Lower leg skin (tissue), 3 donors: Measurements from ENCODE around the gene SESN1.

Experiments
- CTCF ChIP-seq, 3 donors: fragments of 450-650 bp; IDR thresholded peaks; one replicate each; pipeline ENCODE4 v1.5.1; 2016; ENCODE audit warnings: antibody characterized with exemption in 3 of 3, mild to moderate bottlenecking in 3 of 3, moderate library complexity in 2 of 3
- POLR2A ChIP-seq, 2 donors: fragments of 450-650 bp; IDR thresholded peaks; one replicate each; pipeline ENCODE4 v1.6.1; 2016 to 2017; ENCODE audit warnings: antibody characterized with exemption in 2 of 2, mild to moderate bottlenecking in 1 of 2, moderate library complexity in 1 of 2

GRCh38 chr6:109095036-109095834 is 589 bp upstream of the SESN1 start, which contains the start of gene CEP57L1:
- no peak for TF ChIP-seq CTCF (IDR thresholded peaks at IDR 0.05)
- peak in 1 of 2 donors; percentile 56 for TF ChIP-seq POLR2A (IDR thresholded peaks at IDR 0.05)
